ENCODE measurements around the gene TCERG1L. TPM values are rescaled to one million over a fixed set of nuclear protein-coding genes. Genes with fewer than 3 reads are reported as not detected.
"Not testable (repeated sequence)": the region's sequence is repeated elsewhere in the genome, so short reads cannot be mapped to it uniquely, and the experiment has no call there.

The TCERG1L gene
- total RNA-seq, 1 experiment from 2014 or later, result 0.05 TPM

GRCh38 chr10:131137223-131137622 lies 174.3 kb downstream of the TCERG1L start:
- in situ Hi-C loops (cut with HindIII; ENCODE audit: low pct_unique_long_range_greater_than_20kb, low sequenced_read_pairs), result no loop called here
- DNase-seq (ENCODE audit: low read depth, low spot score), result no peak

GRCh38 chr10:131136336-131136735 lies 175.2 kb downstream of the TCERG1L start:
- in situ Hi-C loops (cut with HindIII; ENCODE audit: low pct_unique_long_range_greater_than_20kb, low sequenced_read_pairs); DNase-seq (ENCODE audit: low read depth, low spot score): not testable (repeated sequence)

GRCh38 chr10:131135716-131136115 lies 175.8 kb downstream of the TCERG1L start:
- DNase-seq (ENCODE audit: low read depth, low spot score), result no peak
- in situ Hi-C loops (cut with HindIII; ENCODE audit: low pct_unique_long_range_greater_than_20kb, low sequenced_read_pairs), result no loop called here

- in situ Hi-C loops (cut with HindIII; ENCODE audit: low pct_unique_long_range_greater_than_20kb, low sequenced_read_pairs), result no loop called here
- no peak for DNase-seq (ENCODE audit: low read depth, low spot score)
Observed at GRCh38 chr10:131134651-131135050, 176.9 kb downstream of the TCERG1L start.

GRCh38 chr10:131134001-131134576 lies 177.4 kb downstream of the TCERG1L start:
- in situ Hi-C loops (cut with HindIII; ENCODE audit: low pct_unique_long_range_greater_than_20kb, low sequenced_read_pairs), result no loop called here
- DNase-seq (ENCODE audit: low read depth, low spot score), result no peak

- in situ Hi-C loops (cut with HindIII; ENCODE audit: low pct_unique_long_range_greater_than_20kb, low sequenced_read_pairs), result no loop called here
Observed at GRCh38 chr10:131132681-131133080, 178.8 kb downstream of the TCERG1L start.

GRCh38 chr10:131131726-131132591 lies 179.6 kb downstream of the TCERG1L start:
- DNase-seq (ENCODE audit: low read depth, low spot score), result no peak
- in situ Hi-C loops (cut with HindIII; ENCODE audit: low pct_unique_long_range_greater_than_20kb, low sequenced_read_pairs), result no loop called here

More at GRCh38 chr10:131132681-131133080, 178.8 kb downstream of the TCERG1L start:
- no peak for DNase-seq (ENCODE audit: low read depth, low spot score)

GRCh38 chr10:131130025-131130424 lies 181.5 kb downstream of the TCERG1L start:
- in situ Hi-C loops (cut with HindIII; ENCODE audit: low pct_unique_long_range_greater_than_20kb, low sequenced_read_pairs), result no loop called here
- no peak for DNase-seq (ENCODE audit: low read depth, low spot score)

GRCh38 chr10:131129544-131129943 lies 182.0 kb downstream of the TCERG1L start:
- in situ Hi-C loops (cut with HindIII; ENCODE audit: low pct_unique_long_range_greater_than_20kb, low sequenced_read_pairs), result no loop called here
- no peak for DNase-seq (ENCODE audit: low read depth, low spot score)

- no peak for DNase-seq (ENCODE audit: low read depth, low spot score)
- in situ Hi-C loops (cut with HindIII; ENCODE audit: low pct_unique_long_range_greater_than_20kb, low sequenced_read_pairs), result no loop called here
Observed at GRCh38 chr10:131128731-131129130, 182.8 kb downstream of the TCERG1L start.

- DNase-seq (ENCODE audit: low read depth, low spot score), result no peak
- in situ Hi-C loops (cut with HindIII; ENCODE audit: low pct_unique_long_range_greater_than_20kb, low sequenced_read_pairs), result no loop called here
Observed at GRCh38 chr10:131127610-131128009, 183.9 kb downstream of the TCERG1L start.

- DNase-seq (ENCODE audit: low read depth, low spot score), result no peak
- in situ Hi-C loops (cut with HindIII; ENCODE audit: low pct_unique_long_range_greater_than_20kb, low sequenced_read_pairs), result no loop called here
Observed at GRCh38 chr10:131127138-131127589, 184.4 kb downstream of the TCERG1L start.

- in situ Hi-C loops (cut with HindIII; ENCODE audit: low pct_unique_long_range_greater_than_20kb, low sequenced_read_pairs), result no loop called here
- no peak for DNase-seq (ENCODE audit: low read depth, low spot score)
Observed at GRCh38 chr10:131126321-131127137, 185.0 kb downstream of the TCERG1L start.

- DNase-seq (ENCODE audit: low read depth, low spot score), result no peak
- in situ Hi-C loops (cut with HindIII; ENCODE audit: low pct_unique_long_range_greater_than_20kb, low sequenced_read_pairs), result no loop called here
Observed at GRCh38 chr10:131125511-131126225, 185.9 kb downstream of the TCERG1L start.

GRCh38 chr10:131124945-131125344 lies 186.6 kb downstream of the TCERG1L start:
- in situ Hi-C loops (cut with HindIII; ENCODE audit: low pct_unique_long_range_greater_than_20kb, low sequenced_read_pairs), result no loop called here
- no peak for DNase-seq (ENCODE audit: low read depth, low spot score)

GRCh38 chr10:131123496-131123895 lies 188.0 kb downstream of the TCERG1L start:
- in situ Hi-C loops (cut with HindIII; ENCODE audit: low pct_unique_long_range_greater_than_20kb, low sequenced_read_pairs), result no loop called here
- DNase-seq (ENCODE audit: low read depth, low spot score), result no peak

- in situ Hi-C loops (cut with HindIII; ENCODE audit: low pct_unique_long_range_greater_than_20kb, low sequenced_read_pairs), result no loop called here
- no peak for DNase-seq (ENCODE audit: low read depth, low spot score)
Observed at GRCh38 chr10:131121511-131122035, 189.9 kb downstream of the TCERG1L start.
